K562 (cell line): ENCODE results near the gene GPR78.

Source experiments
- CREM ChIP-seq: IDR thresholded peaks from 2 replicates; pipeline ENCODE4 v1.6.1; 2014; ENCODE audit warnings: antibody characterized with exemption, low read depth
- CTCF ChIP-seq, 3 experiments: IDR thresholded peaks in 2 of 3; conservative IDR thresholded peaks in 1 of 3; 2 replicates each; pipeline ENCODE4 v1.5.1; 2011 to 2012; ENCODE audit warnings: low read length in 3 of 3, mild to moderate bottlenecking in 3 of 3, control low read depth in 2 of 3, improper control_type of control experiment in 1 of 3, inconsistent platforms in 1 of 3, low read depth in 1 of 3, mixed read lengths in 1 of 3, moderate library complexity in 1 of 3; ENCODE audit not compliant: insufficient read depth in 2 of 3
- POLR2A ChIP-seq: fragments of 450-650 bp; conservative IDR thresholded peaks from 2 replicates; pipeline ENCODE4 v1.6.1; 2016
- PTBP1 ChIP-seq: fragments of 200-400 bp; formaldehyde crosslinking; IDR thresholded peaks from 2 replicates; pipeline ENCODE4 v1.6.1; 2017; ENCODE audit warnings: low read depth, low read length
- RCOR1 ChIP-seq, 2 experiments: IDR thresholded peaks; 2 replicates each; pipeline ENCODE4 v1.6.1; 2012; ENCODE audit warnings: low read depth in 2 of 2, low read length in 2 of 2, borderline replicate concordance in 1 of 2, improper control_type of control experiment in 1 of 2
- YY1 ChIP-seq, 3 experiments: IDR thresholded peaks; 2 replicates each; pipeline ENCODE4 v1.6.1; 2011; ENCODE audit warnings: low read length in 2 of 3, mild to moderate bottlenecking in 2 of 3, moderate library complexity in 2 of 3, borderline replicate concordance in 1 of 3, control low read depth in 1 of 3, low read depth in 1 of 3; ENCODE audit not compliant: insufficient read depth in 3 of 3, insufficient replicate concordance in 2 of 3, control insufficient read depth in 1 of 3, insufficient read length in 1 of 3; ENCODE audit errors: extremely low read depth in 1 of 3
- TF ChIP-seq, protein P1 (sequence below): sonication (generic); formaldehyde crosslinking; IDR thresholded peaks from 2 replicates; pipeline ENCODE4 v1.8.1; 2022; ENCODE audit warnings: missing genetic modification reagents

DNA sequence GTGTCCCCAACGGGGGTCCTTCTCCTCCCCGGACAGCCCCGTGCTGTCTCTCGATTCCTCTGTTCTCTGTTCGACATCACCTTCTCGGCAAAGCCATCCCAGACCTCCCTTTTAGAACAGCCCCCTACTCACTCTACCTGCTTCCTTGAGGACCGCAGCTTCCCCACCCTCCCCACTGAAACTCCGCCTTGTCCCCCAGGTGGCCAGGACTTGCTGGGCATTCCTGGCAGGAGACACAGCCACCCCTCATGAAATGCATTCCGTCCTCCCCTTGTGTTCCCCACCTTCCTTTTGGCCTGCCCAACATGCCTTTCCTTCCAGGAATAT, 34.8 kb upstream of the GPR78 start:
- TF ChIP-seq POLR2A, result no peak
- no peak for TF ChIP-seq PTBP1
- TF ChIP-seq CREM, result no peak
- TF ChIP-seq RCOR1 (IDR thresholded peaks at IDR 0.05; ENCODE audit: borderline replicate concordance in 1 of 2, low read depth in 2 of 2, low read length in 2 of 2), result no peak
- TF ChIP-seq, protein P1, sequence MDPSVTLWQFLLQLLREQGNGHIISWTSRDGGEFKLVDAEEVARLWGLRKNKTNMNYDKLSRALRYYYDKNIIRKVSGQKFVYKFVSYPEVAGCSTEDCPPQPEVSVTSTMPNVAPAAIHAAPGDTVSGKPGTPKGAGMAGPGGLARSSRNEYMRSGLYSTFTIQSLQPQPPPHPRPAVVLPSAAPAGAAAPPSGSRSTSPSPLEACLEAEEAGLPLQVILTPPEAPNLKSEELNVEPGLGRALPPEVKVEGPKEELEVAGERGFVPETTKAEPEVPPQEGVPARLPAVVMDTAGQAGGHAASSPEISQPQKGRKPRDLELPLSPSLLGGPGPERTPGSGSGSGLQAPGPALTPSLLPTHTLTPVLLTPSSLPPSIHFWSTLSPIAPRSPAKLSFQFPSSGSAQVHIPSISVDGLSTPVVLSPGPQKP (CRISPR knock-in tag), result no peak
- no peak for TF ChIP-seq CTCF (IDR thresholded peaks at IDR 0.05 in 2 of 3, conservative IDR thresholded peaks at IDR 0.05 in 1 of 3; ENCODE audit: insufficient read depth in 2 of 3, low read depth in 1 of 3, low read length in 3 of 3)
- no peak for TF ChIP-seq YY1 (IDR thresholded peaks at IDR 0.05; ENCODE audit: borderline replicate concordance in 1 of 3, control insufficient read depth in 1 of 3, extremely low read depth in 1 of 3, insufficient read depth in 3 of 3, insufficient read length in 1 of 3, insufficient replicate concordance in 2 of 3, low read depth in 1 of 3, low read length in 2 of 3)
